Glutamatergic neuron (in vitro differentiated cells): ENCODE data around the gene NEK1. TPM values are rescaled to one million over a fixed set of nuclear protein-coding genes. Genes with fewer than 3 reads are reported as not detected.
A peak's percentile ranks its signal among the peaks of the same experiment; 100 is the strongest.
"Not testable (repeated sequence)": the region's sequence is repeated elsewhere in the genome, so short reads cannot be mapped to it uniquely, and the experiment has no call there.

Experiments
- DNase-seq: peaks from one replicate; pipeline ENCODE4 v3.0.0; 2022
- H3K27ac Mint-ChIP-seq: one replicate; pipeline ENCODE4 v1.8.0; 2020; ENCODE audit warnings: mild to moderate bottlenecking, mixed read lengths, inconsistent platforms; ENCODE audit not compliant: unreplicated experiment
- H3K27me3 Mint-ChIP-seq: one replicate; pipeline ENCODE4 v1.8.0; 2020; ENCODE audit warnings: mild to moderate bottlenecking, moderate library complexity, mixed read lengths, inconsistent platforms; ENCODE audit not compliant: unreplicated experiment
- H3K36me3 Mint-ChIP-seq: one replicate; pipeline ENCODE4 v1.8.0; 2020; ENCODE audit warnings: mild to moderate bottlenecking, mixed read lengths, inconsistent platforms; ENCODE audit not compliant: unreplicated experiment
- H3K4me1 Mint-ChIP-seq: one replicate; pipeline ENCODE4 v1.8.0; 2020; ENCODE audit warnings: mild to moderate bottlenecking, low read depth, mixed read lengths, inconsistent platforms; ENCODE audit not compliant: unreplicated experiment
- H3K4me3 Mint-ChIP-seq: one replicate; pipeline ENCODE4 v1.8.0; 2020; ENCODE audit warnings: mild to moderate bottlenecking, mixed read lengths, inconsistent platforms; ENCODE audit not compliant: unreplicated experiment
- H3K9me3 Mint-ChIP-seq: one replicate; pipeline ENCODE4 v1.8.0; 2020; ENCODE audit warnings: mild to moderate bottlenecking, moderate library complexity, mixed read lengths, inconsistent platforms; ENCODE audit not compliant: unreplicated experiment
- CTCF ChIP-seq: fragments of 200-600 bp; sonication (generic); IDR thresholded peaks from one replicate; pipeline ENCODE4 v1.5.0; 2021; ENCODE audit not compliant: partially characterized antibody, unreplicated experiment
- total RNA-seq: library from RNA; stranded (reverse); fragmentation: NEBNext Ultra II Directional; extraction: Animal tissue kit (Norgen Biotek cat#: 25700); gene quantifications from one replicate; pipeline ENCODE4 v1.2.1, GENCODE V29; 2021; ENCODE audit not compliant: unreplicated experiment

Gene NEK1
- total RNA-seq, 1 donor from 2014 or later, result 23.2 TPM

GRCh38 chr4:169485086-169485485 lies 127.3 kb downstream of the NEK1 start:
- H3K9me3 Mint-ChIP-seq, result peaks cover 4% of the 10 kb centered on the region
- peaks cover 8% of the 10 kb centered on the region for H3K4me1 Mint-ChIP-seq
- no peak for TF ChIP-seq CTCF
- peaks cover 17% of the 10 kb centered on the region for H3K36me3 Mint-ChIP-seq
- no peak for DNase-seq
- H3K4me3 Mint-ChIP-seq, result no peak overlapping the region
- H3K27ac Mint-ChIP-seq, result peak overlapping the region; percentile 50
- H3K27me3 Mint-ChIP-seq, result no peaks in the 10 kb centered on the region

GRCh38 chr4:169484485-169484884 lies 127.9 kb downstream of the NEK1 start:
- H3K4me3 Mint-ChIP-seq, result no peak overlapping the region
- no peaks in the 10 kb centered on the region for H3K27me3 Mint-ChIP-seq
- DNase-seq, result no peak
- H3K4me1 Mint-ChIP-seq, result peaks cover 8% of the 10 kb centered on the region
- H3K36me3 Mint-ChIP-seq, result peaks cover 15% of the 10 kb centered on the region
- peaks cover 4% of the 10 kb centered on the region for H3K9me3 Mint-ChIP-seq
- no peak for TF ChIP-seq CTCF
- H3K27ac Mint-ChIP-seq, result no peak overlapping the region

- H3K4me1 Mint-ChIP-seq, result no peaks in the 10 kb centered on the region
- H3K9me3 Mint-ChIP-seq, result no peaks in the 10 kb centered on the region
- peaks cover 11% of the 10 kb centered on the region for H3K36me3 Mint-ChIP-seq
- no peak overlapping the region for H3K4me3 Mint-ChIP-seq
- H3K27me3 Mint-ChIP-seq, result no peaks in the 10 kb centered on the region
- no peak for TF ChIP-seq CTCF
- no peak for DNase-seq
- H3K27ac Mint-ChIP-seq, result no peak overlapping the region
Measured at GRCh38 chr4:169464080-169464479, 148.3 kb downstream of the NEK1 start.

- peaks cover 9% of the 10 kb centered on the region for H3K36me3 Mint-ChIP-seq
- TF ChIP-seq CTCF, result no peak
- H3K27ac Mint-ChIP-seq, result no peak overlapping the region
- DNase-seq, result no peak
- no peaks in the 10 kb centered on the region for H3K4me1 Mint-ChIP-seq
- H3K9me3 Mint-ChIP-seq, result no peaks in the 10 kb centered on the region
- no peak overlapping the region for H3K4me3 Mint-ChIP-seq
- H3K27me3 Mint-ChIP-seq, result no peaks in the 10 kb centered on the region
Measured at GRCh38 chr4:169460081-169460480, 152.3 kb downstream of the NEK1 start.

GRCh38 chr4:169458575-169458974 lies 153.8 kb downstream of the NEK1 start:
- DNase-seq, result no peak
- no peak overlapping the region for H3K27ac Mint-ChIP-seq
- no peaks in the 10 kb centered on the region for H3K27me3 Mint-ChIP-seq
- no peak for TF ChIP-seq CTCF
- no peaks in the 10 kb centered on the region for H3K4me1 Mint-ChIP-seq
- peaks cover 9% of the 10 kb centered on the region for H3K36me3 Mint-ChIP-seq
- no peaks in the 10 kb centered on the region for H3K9me3 Mint-ChIP-seq
- H3K4me3 Mint-ChIP-seq, result no peak overlapping the region

GRCh38 chr4:169452644-169453043 lies 159.7 kb downstream of the NEK1 start:
- peaks cover 19% of the 10 kb centered on the region for H3K36me3 Mint-ChIP-seq
- not testable (repeated sequence) for DNase-seq, H3K27me3 Mint-ChIP-seq, H3K27ac Mint-ChIP-seq, H3K4me3 Mint-ChIP-seq, H3K4me1 Mint-ChIP-seq, H3K9me3 Mint-ChIP-seq

- H3K27ac Mint-ChIP-seq, H3K9me3 Mint-ChIP-seq, DNase-seq, H3K4me3 Mint-ChIP-seq, H3K27me3 Mint-ChIP-seq, H3K4me1 Mint-ChIP-seq: not testable (repeated sequence)
- peaks cover 32% of the 10 kb centered on the region for H3K36me3 Mint-ChIP-seq
Measured at GRCh38 chr4:169448935-169449334, 163.4 kb downstream of the NEK1 start.
